Activated CD4-positive, alpha-beta memory T cell treated with anti-CD3 and anti-CD28 coated beads for 36 hours (primary cell): ENCODE measurements around the gene NEURL1B. TPM values are rescaled to one million over a fixed set of nuclear protein-coding genes. Genes with fewer than 3 reads are reported as not detected.
"Not testable (repeated sequence)": the region's sequence is repeated elsewhere in the genome, so short reads cannot be mapped to it uniquely, and the experiment has no call there.

Experiments used
- CTCF ChIA-PET: fragments of 350-600 bp; sonication (Branson Sonifier 250); formaldehyde crosslinking; loops from one replicate; lab custom pipeline; 2021; ENCODE audit warnings: antibody characterized with exemption, inconsistent platforms; lab: Charles Lee
- POLR2A ChIA-PET: fragments of 350-600 bp; sonication (Branson Sonifier 250); formaldehyde crosslinking; loops from one replicate; lab custom pipeline; 2021; ENCODE audit warnings: antibody characterized with exemption; lab: Charles Lee
- DNase-seq: peaks from one replicate; pipeline ENCODE4 v3.0.0-alpha.2; 2020
- H3K27ac Mint-ChIP-seq: one replicate; pipeline ENCODE4 v1.8.0; 2021; ENCODE audit warnings: mixed read lengths
- H3K27me3 Mint-ChIP-seq: one replicate; pipeline ENCODE4 v1.8.0; 2021; ENCODE audit warnings: mixed read lengths
- H3K36me3 Mint-ChIP-seq: one replicate; pipeline ENCODE4 v1.8.0; 2021; ENCODE audit warnings: mixed read lengths
- H3K4me1 Mint-ChIP-seq: one replicate; pipeline ENCODE4 v1.8.0; 2021; ENCODE audit warnings: low read depth, mixed read lengths
- H3K4me3 Mint-ChIP-seq: one replicate; pipeline ENCODE4 v1.8.0; 2021; ENCODE audit warnings: mild to moderate bottlenecking, mixed read lengths
- H3K9me3 Mint-ChIP-seq: one replicate; pipeline ENCODE4 v1.8.0; 2021; ENCODE audit warnings: mixed read lengths
- intact Hi-C: fragments of 100-400 bp; cut with micrococcal nuclease; formaldehyde crosslinking; loops from one replicate; pipeline ENCODE4 v1.15.1; 2023
- total RNA-seq, 2 experiments: library from RNA; stranded (reverse); gene quantifications; one replicate each; pipeline ENCODE4 v1.2.3, GENCODE V29; 2021

The NEURL1B gene
- total RNA-seq, 2 experiments from 2014 or later: 0.29 to 0.38 TPM

GRCh38 chr5:172667786-172668593 lies 26.9 kb downstream of the NEURL1B start:
- Mint-ChIP-seq H3K36me3 (no peaks in the 10 kb centered on the region), H3K27me3 (peaks cover 1% of the 10 kb centered on the region), H3K4me3 (no peak overlapping the region), H3K9me3 (no peaks in the 10 kb centered on the region), H3K4me1 (no peaks in the 10 kb centered on the region), H3K27ac (no peak overlapping the region)
- no peak for DNase-seq
- ChIA-PET POLR2A (no interaction called here), CTCF (interaction anchor here (0.6 to 2.2 kb wide), 3 partner anchors 30 to 757 kb away, joined by 3 to 13 read pairs (median 3); no protein-coding TSS in a partner anchor)
- intact Hi-C loops: no loop called here

GRCh38 chr5:172668594-172669071 lies 27.6 kb downstream of the NEURL1B start:
- no peak overlapping the region for H3K27ac Mint-ChIP-seq
- no peaks in the 10 kb centered on the region for H3K9me3 Mint-ChIP-seq
- CTCF ChIA-PET: interaction anchor here (1.0 kb wide), 1 partner anchor 28 kb away, joined by 3 read pairs; no protein-coding TSS in a partner anchor

GRCh38 chr5:172669386-172670004 lies 28.4 kb downstream of the NEURL1B start:
- no peaks in the 10 kb centered on the region for H3K9me3 Mint-ChIP-seq
- H3K27ac Mint-ChIP-seq: no peak overlapping the region
- peaks cover 1% of the 10 kb centered on the region for H3K27me3 Mint-ChIP-seq
- no peaks in the 10 kb centered on the region for H3K36me3 Mint-ChIP-seq
- no peaks in the 10 kb centered on the region for H3K4me1 Mint-ChIP-seq
- ChIA-PET POLR2A (no interaction called here), CTCF (interaction anchor here (1.0 kb wide), 1 partner anchor 28 kb away, joined by 3 read pairs; no protein-coding TSS in a partner anchor)
- H3K4me3 Mint-ChIP-seq: no peak overlapping the region
- DNase-seq: no peak
- intact Hi-C loops: no loop called here

More at GRCh38 chr5:172668594-172669071, 27.6 kb downstream of the NEURL1B start:
- DNase-seq: no peak
- Mint-ChIP-seq H3K4me3 (no peak overlapping the region), H3K36me3 (no peaks in the 10 kb centered on the region), H3K4me1 (no peaks in the 10 kb centered on the region), H3K27me3 (peaks cover 1% of the 10 kb centered on the region)
- POLR2A ChIA-PET: no interaction called here
- intact Hi-C loops: no loop called here

- CTCF ChIA-PET: no interaction called here
- peaks cover 1% of the 10 kb centered on the region for H3K27me3 Mint-ChIP-seq
Observed at GRCh38 chr5:172670005-172670402, 28.9 kb downstream of the NEURL1B start.

GRCh38 chr5:172670444-172670843 lies 29.4 kb downstream of the NEURL1B start:
- H3K4me1 Mint-ChIP-seq: no peaks in the 10 kb centered on the region
- DNase-seq: no peak
- no peak overlapping the region for H3K4me3 Mint-ChIP-seq
- peaks cover 1% of the 10 kb centered on the region for H3K27me3 Mint-ChIP-seq
- no peak overlapping the region for H3K27ac Mint-ChIP-seq
- H3K9me3 Mint-ChIP-seq: no peaks in the 10 kb centered on the region
- ChIA-PET CTCF (no interaction called here), POLR2A (no interaction called here)
- H3K36me3 Mint-ChIP-seq: no peaks in the 10 kb centered on the region
- intact Hi-C loops: no loop called here

More at GRCh38 chr5:172670005-172670402, 28.9 kb downstream of the NEURL1B start:
- Mint-ChIP-seq H3K4me3 (no peak overlapping the region), H3K9me3 (no peaks in the 10 kb centered on the region), H3K27ac (no peak overlapping the region), H3K36me3 (no peaks in the 10 kb centered on the region), H3K4me1 (no peaks in the 10 kb centered on the region)
- intact Hi-C loops: no loop called here
- no peak for DNase-seq
- POLR2A ChIA-PET: no interaction called here

- no peak overlapping the region for H3K27ac Mint-ChIP-seq
- ChIA-PET CTCF (no interaction called here), POLR2A (no interaction called here)
- no peaks in the 10 kb centered on the region for H3K4me1 Mint-ChIP-seq
- H3K9me3 Mint-ChIP-seq: no peaks in the 10 kb centered on the region
- H3K36me3 Mint-ChIP-seq: no peaks in the 10 kb centered on the region
- intact Hi-C loops: no loop called here
- H3K27me3 Mint-ChIP-seq: peaks cover 1% of the 10 kb centered on the region
- no peak overlapping the region for H3K4me3 Mint-ChIP-seq
- DNase-seq: no peak
Observed at GRCh38 chr5:172671091-172671490, 30.0 kb downstream of the NEURL1B start.

- Mint-ChIP-seq H3K27me3 (peaks cover 1% of the 10 kb centered on the region), H3K4me3 (no peak overlapping the region), H3K27ac (no peak overlapping the region), H3K4me1 (no peaks in the 10 kb centered on the region), H3K36me3 (no peaks in the 10 kb centered on the region), H3K9me3 (no peaks in the 10 kb centered on the region)
- ChIA-PET POLR2A (no interaction called here), CTCF (interaction anchor here (0.6 kb wide), 1 partner anchor 212 kb away, joined by 3 read pairs; no protein-coding TSS in a partner anchor)
- intact Hi-C loops: no loop called here
- no peak for DNase-seq
Observed at GRCh38 chr5:172672681-172673080, 31.6 kb downstream of the NEURL1B start.

- H3K27me3 Mint-ChIP-seq: peaks cover 1% of the 10 kb centered on the region
- no peak overlapping the region for H3K4me3 Mint-ChIP-seq
- intact Hi-C loops: no loop called here
- no peak for DNase-seq
- no peaks in the 10 kb centered on the region for H3K4me1 Mint-ChIP-seq
- ChIA-PET POLR2A (no interaction called here), CTCF (no interaction called here)
- no peak overlapping the region for H3K27ac Mint-ChIP-seq
- no peaks in the 10 kb centered on the region for H3K36me3 Mint-ChIP-seq
- no peaks in the 10 kb centered on the region for H3K9me3 Mint-ChIP-seq
Observed at GRCh38 chr5:172674155-172674554, 33.1 kb downstream of the NEURL1B start.

- intact Hi-C loops: no loop called here
- no peaks in the 10 kb centered on the region for H3K4me1 Mint-ChIP-seq
Observed at GRCh38 chr5:172676914-172677475, 35.9 kb downstream of the NEURL1B start.

GRCh38 chr5:172678362-172678874 lies 37.4 kb downstream of the NEURL1B start:
- intact Hi-C loops, H3K9me3 Mint-ChIP-seq, DNase-seq, H3K36me3 Mint-ChIP-seq, POLR2A ChIA-PET, H3K27me3 Mint-ChIP-seq, H3K4me1 Mint-ChIP-seq, H3K27ac Mint-ChIP-seq, H3K4me3 Mint-ChIP-seq, CTCF ChIA-PET: not testable (repeated sequence)

More at GRCh38 chr5:172676914-172677475, 35.9 kb downstream of the NEURL1B start:
- no peak for DNase-seq
- no peaks in the 10 kb centered on the region for H3K9me3 Mint-ChIP-seq
- H3K27ac Mint-ChIP-seq: no peak overlapping the region
- no peak overlapping the region for H3K4me3 Mint-ChIP-seq
- POLR2A ChIA-PET: no interaction called here
- CTCF ChIA-PET: interaction anchor here (1.1 kb wide), 1 partner anchor 276 kb away, joined by 4 read pairs; no protein-coding TSS in a partner anchor
- no peaks in the 10 kb centered on the region for H3K36me3 Mint-ChIP-seq
- H3K27me3 Mint-ChIP-seq: no peaks in the 10 kb centered on the region

- Mint-ChIP-seq H3K4me1 (peaks cover 4% of the 10 kb centered on the region), H3K27ac (no peak overlapping the region), H3K36me3 (no peaks in the 10 kb centered on the region), H3K9me3 (no peaks in the 10 kb centered on the region), H3K27me3 (peaks cover 3% of the 10 kb centered on the region), H3K4me3 (no peak overlapping the region)
- POLR2A ChIA-PET: no interaction called here
- no peak for DNase-seq
- intact Hi-C loops: no loop called here
- CTCF ChIA-PET: no interaction called here
Observed at GRCh38 chr5:172678902-172679301, 37.8 kb downstream of the NEURL1B start.
